Fibroblast of lung (primary cell): ENCODE results near the gene PRCD.

Experiments
- CTCF ChIP-seq, 2 donors: IDR thresholded peaks in 1 of 2; conservative IDR thresholded peaks in 1 of 2; 1 replicate in 1 of 2; 2 replicates in 1 of 2; pipeline ENCODE4 v1.5.1; 2011 to 2012; ENCODE audit warnings: low read length in 2 of 2, control low read depth in 1 of 2, inconsistent platforms in 1 of 2, low read depth in 1 of 2, mild to moderate bottlenecking in 1 of 2
- EZH2 ChIP-seq: IDR thresholded peaks from 2 replicates; pipeline ENCODE4 v1.5.1; 2012; ENCODE audit warnings: low read length, control low read depth, mild to moderate bottlenecking; ENCODE audit errors: missing control alignments

GRCh38 chr17:76550712-76551615, 11.1 kb downstream of the PRCD start:
- TF ChIP-seq CTCF (conservative IDR thresholded peaks at IDR 0.05 in 1 of 2, IDR thresholded peaks at IDR 0.05 in 1 of 2; ENCODE audit: low read depth in 1 of 2, low read length in 2 of 2) (no peak), EZH2 (no peak)
